HG03571 (cell line): ENCODE results near the gene IPO9.
A peak's percentile ranks its signal among the peaks of the same experiment; 100 is the strongest.
"Not testable (repeated sequence)": the region's sequence is repeated elsewhere in the genome, so short reads cannot be mapped to it uniquely, and the experiment has no call there.

Experiments
- ATAC-seq: cut with Tn5 transposase; IDR thresholded peaks from one replicate; pipeline ENCODE4 v1.9.1; 2021; ENCODE audit not compliant: unreplicated experiment

IPO9 gene

DNA sequence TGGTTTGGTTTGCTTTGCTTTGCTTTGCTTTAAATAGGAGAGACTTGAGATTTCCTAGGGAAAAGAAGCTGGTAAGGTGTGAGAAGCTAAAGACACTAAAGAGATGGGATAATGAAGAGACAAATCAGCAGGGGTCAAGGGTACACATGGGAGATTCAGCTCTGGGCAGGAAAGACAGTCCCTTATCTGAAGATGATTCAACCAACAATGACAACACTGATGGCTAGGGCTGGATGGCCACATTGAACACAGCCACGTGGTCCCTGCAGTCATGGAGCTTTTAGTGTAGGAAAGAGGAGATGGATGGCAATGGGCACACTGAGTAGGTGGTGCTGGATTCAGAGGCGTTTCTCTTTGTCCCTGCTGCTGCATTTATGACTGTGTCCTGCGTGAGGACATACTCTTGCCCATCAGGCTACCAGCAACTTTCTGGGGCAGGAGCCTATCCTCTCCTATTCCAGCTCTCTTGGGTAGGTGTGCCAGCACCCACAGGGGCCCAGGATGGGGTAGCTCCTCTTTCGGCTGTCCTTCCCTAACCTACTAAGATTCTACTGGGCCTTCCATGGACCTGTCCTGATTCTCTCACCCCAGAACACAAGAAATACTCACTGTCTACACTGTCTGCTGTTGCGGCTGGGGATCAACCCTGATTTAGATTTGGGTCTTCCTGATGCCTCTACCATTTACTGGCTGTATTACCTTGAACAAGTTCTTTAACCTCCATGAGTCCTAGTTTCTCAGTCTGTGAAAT lies 58.3 kb downstream of the IPO9 start:
- no peak for ATAC-seq

DNA sequence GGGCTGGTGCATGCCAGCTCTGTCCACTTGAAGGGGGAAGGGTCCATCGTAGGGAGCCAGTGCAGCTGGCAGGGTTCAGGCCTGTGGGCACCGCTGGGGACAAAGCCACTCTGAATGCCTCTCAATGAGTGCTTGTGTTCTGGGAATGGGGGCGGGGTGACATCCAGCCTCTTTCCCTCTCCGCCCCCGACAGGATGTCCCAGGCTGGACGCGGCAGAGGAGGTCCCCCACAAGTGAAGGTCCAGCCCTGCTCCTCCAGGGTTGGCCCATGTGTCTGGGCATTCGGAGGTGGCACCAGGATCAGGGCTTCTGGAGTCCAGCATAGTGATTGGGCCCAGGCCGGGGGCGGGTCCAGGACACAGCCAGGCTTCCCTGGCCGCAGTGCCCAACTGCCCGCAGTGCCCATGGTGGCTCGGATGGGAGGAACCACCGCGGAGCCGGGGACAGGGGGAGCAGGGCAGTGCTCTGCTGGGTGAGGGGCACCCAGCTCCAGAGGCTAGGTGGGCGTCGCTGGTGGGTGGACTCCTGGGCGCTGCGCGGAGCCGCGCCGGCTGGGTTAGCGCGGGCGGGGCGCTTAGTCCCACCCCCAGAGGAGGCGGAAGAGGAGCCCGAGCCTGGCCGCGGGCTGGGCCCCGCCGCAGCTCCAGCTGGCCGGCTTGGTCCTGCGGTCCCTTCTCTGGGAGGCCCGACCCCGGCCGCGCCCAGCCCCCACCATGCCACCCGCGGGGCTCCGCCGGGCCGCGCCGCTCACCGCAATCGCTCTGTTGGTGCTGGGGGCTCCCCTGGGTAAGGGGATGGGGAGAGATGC lies 59.5 kb downstream of the IPO9 start, which contains the start of gene SHISA4:
TSS of gene SHISA4 (plus strand) at position 617 of the 808 bp plus-strand sequence. CDS start at position 714, 97 bp downstream.
- no peak for ATAC-seq

DNA sequence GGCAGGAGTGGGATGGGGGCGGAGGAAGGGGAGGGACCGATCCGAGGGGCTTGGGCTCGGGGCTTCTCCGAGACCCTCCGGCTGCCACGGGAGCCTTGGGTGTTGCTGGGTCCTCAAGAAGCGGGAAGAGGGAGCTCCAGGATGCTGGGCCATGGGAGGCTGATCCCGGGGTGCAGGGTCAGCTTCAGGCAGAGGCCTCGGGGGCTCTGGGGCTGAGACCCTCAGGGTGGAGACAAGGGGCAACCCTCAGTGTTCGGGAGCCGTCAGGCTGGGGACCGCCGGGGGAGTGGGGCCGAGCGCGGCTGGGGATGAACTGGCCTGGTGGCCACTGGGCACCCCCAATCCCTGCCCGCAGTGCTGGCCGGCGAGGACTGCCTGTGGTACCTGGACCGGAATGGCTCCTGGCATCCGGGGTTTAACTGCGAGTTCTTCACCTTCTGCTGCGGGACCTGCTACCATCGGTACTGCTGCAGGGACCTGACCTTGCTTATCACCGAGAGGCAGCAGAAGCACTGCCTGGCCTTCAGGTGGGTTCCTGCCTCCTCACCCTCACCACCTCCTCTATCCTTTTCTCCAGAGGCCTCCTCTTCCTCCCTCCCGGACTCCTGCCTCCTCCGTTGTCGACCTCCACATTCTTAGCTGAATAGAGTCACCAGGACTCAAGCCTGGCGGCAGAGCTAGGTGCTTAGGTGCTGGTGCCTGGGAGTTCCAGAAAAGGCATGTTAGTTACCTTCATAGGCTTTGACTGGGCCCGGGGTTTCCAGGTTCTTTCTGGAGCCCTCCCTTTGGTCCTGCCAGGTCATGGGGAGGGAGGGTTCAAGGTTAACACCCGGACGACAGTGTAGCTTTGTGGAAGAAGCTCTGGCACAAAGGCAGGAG lies 60.4 kb downstream of the IPO9 start:
- no peak for ATAC-seq

DNA sequence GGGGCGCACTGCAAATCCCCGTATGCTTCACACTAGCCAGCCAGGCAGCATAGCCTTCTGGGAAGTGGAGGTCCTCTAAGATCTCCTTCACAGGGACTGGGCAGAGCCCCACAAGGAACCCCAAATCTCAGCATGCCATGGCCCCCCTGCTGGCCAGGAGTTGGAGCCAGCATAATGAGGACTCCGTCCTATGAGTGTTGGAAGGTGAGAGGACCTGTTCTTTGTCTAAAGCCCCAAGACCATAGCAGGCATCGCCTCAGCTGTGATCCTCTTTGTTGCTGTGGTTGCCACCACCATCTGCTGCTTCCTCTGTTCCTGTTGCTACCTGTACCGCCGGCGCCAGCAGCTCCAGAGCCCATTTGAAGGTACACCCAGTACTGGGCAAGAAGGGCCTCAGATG lies 61.3 kb downstream of the IPO9 start:
- ATAC-seq = no peak

DNA sequence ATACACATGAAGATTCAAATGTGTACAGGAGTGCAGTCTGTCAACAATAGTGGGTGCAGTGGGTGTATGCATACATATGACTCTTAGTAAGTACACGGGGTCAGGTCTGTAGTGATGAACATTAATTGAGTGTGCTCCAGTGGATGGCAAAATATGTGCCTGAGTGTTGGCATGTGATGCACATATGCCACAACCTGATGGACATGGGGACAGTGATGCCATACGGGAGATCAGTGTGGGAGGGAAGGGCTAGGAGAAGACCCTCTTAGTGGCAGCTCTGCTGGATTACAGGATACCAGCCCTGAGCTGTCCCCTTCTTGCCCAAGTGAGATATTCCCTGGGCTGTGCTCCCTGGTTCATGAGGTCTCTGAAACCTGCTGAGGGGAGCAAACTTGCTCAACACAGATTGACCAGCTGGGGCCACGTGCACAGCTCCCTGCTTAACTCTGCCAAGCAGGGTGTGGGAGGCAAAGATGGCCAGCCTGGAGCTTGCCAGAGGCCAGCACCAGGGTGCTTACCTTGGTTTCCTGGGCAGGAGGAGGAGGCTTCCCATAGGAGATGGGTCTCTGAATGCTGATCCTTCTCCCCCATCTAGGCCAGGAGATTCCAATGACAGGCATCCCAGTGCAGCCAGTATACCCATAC lies 62.0 kb downstream of the IPO9 start:
- no peak for ATAC-seq

DNA sequence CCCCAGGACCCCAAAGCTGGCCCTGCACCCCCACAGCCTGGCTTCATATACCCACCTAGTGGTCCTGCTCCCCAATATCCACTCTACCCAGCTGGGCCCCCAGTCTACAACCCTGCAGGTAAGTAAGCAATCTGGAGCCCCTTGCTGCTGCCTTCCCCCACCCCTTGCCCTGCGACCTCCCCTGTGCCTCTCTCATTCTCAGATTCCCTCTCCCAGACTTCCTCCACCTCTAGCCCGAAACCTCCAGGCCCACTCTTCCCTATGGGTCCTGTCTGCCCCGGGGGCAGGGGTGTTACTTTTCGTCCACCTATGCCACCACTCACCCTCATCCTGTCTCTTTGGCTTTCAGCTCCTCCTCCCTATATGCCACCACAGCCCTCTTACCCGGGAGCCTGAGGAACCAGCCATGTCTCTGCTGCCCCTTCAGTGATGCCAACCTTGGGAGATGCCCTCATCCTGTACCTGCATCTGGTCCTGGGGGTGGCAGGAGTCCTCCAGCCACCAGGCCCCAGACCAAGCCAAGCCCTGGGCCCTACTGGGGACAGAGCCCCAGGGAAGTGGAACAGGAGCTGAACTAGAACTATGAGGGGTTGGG lies 62.6 kb downstream of the IPO9 start:
- ATAC-seq = no peak

DNA sequence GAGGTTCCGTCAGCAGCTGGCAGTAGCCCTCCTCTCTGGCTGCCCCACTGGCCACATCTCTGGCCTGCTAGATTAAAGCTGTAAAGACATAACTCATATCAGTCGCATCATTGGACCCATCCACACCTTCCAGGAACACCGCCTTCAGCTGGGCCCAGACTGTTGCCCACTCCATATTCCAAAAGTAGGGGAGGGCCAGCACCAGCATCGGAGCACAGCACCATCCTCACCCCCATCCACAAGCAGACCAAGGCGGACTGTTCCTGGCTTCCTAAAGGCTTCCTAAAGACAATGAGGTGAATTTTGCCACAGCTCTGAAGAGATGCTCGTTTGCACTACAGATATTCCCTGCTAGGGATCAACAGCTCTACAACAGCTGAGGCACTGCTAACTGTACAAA lies 63.3 kb downstream of the IPO9 start:
- ATAC-seq = no peak

DNA sequence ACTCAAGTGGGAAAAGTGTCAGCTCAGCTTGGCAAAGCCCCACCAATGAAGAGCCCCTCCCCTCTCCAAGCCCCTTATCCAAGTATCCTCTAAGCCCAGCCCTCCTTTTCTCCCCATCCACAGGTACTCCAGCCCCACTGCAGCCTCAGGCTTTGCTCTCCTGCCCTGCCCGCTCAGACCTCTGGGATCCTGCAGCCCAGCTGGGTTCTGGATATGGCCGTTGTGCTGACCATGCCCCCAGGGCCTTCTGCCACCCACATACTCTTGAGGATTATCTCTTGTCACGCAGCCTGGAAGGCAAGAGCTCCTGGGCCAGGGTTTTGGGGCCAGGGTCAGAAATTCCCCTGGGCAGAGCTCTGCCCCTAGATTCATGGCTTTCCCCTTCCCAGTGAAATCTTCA lies 64.5 kb downstream of the IPO9 start:
- ATAC-seq = no peak

DNA sequence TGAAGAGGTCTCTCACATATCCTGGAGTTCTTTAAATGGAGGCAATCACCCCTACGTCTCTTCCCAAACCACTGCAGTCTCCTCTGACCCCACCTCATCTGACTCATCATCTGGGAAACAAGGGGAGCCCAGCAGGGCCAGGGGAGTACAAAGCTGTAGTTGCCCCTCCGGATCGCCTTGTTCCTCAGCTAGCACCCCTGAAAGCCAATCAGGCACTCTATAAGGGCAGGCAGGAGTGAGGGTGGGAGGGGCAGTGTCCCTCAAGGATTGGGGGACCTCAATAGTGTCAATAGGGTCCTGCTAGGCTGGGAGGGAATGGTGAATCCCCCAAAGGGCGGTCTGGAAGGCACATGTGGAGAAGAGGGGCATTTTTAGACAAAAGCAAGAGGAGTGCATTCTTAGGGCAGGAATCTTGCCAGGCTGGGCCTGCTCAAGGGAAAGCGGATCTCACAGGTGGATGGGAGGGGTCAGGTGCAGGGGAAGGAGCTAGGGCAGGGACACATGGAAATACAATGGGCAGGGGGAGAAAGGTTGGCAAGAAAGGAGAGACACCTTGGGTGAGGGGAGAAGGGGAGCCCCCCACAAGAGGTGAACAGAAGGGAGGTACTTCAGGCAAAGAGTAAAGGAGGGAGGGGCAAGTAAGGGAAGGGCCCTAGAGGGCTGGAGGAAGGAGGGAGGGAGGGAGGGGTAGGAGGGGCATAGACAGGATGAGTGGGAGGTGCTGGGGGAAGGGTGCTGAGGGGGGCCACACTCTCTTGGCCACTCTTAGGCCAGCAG lies 65.6 kb downstream of the IPO9 start:
- no peak for ATAC-seq

DNA sequence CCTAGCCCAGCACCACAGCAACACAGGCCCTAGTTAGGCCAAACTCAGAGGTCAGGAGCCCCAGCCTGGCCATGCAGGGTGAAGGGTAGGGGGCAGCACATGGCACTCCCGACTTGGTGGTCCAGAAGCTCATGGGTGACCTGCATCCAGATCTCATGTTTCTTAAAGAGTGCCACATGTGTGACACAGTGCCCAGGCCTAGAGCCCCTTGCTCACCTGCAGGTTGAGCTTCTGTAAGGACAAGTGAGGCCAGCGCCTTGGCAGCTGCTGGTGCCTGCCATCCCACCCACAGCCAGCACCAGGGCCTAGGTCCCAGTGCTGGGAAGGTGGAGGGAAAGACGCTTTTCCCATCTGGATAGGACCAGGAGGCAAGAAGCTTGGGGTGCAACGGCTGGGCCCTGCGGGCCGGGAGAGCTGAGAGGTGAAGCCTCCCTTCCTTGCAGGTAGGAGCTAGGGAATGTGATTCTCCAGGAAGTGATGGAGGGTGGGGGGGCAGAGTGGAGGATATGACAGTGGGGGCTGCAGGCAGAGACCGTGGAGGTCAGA lies 66.2 kb downstream of the IPO9 start:
- no peak for ATAC-seq

DNA sequence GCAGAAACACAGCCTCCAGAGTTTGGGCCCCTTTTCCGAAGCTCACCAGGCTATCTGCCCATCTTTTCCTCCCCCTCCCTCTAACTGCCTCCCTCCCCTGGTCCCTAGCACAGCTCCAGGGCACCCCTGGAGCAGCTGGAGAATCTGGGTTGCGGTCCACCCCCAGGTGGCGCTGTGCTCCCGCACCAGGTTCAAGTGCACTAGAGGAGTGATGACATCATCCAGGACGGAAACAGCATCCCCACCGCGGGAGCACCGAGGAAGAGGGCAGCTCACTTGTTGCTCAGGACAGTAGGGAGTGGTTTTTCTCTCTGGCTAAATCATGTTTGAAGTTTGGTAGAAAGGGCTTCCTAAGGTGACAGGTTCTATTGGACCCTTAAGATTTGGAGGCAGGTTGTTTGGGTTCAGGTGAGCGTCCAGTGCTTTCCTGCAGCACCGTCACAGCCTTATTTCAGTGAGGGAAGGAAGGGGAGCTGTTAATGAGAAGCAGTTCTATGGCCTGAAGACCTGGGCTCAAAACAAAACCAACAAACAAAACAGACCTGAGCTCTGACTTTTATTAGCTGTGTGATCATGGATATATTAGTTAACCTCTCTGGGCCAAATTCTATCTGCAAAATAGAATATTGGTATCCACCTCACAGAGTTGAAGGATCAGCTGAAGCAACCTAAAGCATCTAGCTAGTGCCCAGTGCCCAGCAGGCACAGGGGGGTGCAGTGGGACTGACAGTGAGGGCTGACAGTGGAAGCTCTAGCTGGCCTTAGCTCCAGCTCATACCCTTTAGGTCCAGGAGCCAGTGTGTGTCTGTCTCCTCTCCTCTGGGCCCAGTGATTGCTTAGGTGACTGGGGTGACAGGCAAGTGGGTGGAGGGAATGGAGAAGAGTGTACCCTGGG lies 67.2 kb downstream of the IPO9 start:
- peak; percentile 74 for ATAC-seq

DNA sequence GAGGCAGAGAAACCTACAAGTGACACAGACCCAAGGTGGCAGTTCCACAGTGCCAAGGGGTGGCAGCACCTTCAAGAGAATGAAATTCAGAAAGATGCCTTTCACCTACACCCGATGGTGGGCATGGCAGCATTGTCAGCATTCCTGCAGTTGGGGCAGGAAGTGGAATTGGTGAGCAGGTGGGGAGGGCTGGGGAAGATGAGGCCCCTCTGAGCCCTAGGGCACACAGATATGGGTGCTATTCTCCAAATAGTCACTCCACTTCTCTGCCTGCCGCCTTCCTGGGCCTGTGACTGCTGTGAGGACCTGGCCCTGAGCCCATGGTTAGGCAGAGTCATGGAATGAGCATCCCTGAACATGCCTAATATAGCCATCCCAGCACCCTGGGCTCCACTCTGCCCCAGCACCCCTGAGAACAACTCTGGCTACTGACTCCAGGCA lies 68.0 kb downstream of the IPO9 start:
- no peak for ATAC-seq

DNA sequence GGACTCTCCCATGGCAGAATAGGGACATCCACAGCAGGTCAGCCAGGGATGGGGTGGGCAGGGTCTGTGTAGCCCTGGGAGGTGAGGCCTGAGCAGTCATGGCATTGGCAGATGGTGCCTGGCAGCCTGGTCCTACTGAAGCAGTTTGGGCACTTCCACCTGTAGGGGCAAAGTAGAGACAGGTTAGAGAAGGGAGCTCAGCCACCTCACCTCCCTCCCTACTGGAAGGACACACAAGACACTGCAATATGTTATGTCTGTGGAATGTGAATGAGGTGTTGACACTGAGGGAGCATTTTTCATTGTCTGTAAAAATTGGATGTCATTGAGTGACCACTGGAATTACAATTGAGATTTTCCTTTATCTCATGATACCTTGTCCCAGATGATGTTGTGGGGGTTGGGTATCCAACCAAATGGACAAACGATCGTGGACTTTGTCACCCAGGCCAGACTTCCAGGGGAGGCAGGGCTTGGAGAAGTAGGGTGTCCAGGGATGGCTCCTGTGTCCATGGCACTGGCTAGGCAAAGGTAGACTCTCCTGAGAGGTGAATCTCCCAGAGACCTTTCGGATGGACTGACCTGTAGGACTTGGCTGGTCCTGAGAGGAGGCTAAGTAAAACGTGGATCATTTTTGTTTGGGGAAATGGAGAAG lies 69.4 kb downstream of the IPO9 start:
- no peak for ATAC-seq

DNA sequence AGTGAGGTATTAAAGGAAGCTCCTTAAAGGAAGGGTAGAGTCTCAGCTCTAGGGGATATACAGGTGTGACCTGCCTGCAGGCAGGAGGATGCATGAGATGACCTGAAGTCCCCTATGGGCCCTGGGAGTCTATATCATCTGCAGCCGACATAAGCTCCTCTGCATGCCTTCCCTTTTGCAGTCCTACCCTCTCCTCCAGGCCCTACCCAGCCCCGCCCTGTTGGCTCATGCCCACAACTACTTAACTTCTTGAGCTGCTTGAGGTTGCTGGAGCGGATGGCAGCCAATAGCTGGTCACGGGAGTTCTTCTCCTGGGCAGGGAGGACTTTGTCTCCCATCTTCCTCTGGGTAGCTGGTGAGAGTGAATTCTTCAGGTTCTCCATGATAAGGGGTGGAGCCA lies 70.0 kb downstream of the IPO9 start:
- ATAC-seq = no peak

DNA sequence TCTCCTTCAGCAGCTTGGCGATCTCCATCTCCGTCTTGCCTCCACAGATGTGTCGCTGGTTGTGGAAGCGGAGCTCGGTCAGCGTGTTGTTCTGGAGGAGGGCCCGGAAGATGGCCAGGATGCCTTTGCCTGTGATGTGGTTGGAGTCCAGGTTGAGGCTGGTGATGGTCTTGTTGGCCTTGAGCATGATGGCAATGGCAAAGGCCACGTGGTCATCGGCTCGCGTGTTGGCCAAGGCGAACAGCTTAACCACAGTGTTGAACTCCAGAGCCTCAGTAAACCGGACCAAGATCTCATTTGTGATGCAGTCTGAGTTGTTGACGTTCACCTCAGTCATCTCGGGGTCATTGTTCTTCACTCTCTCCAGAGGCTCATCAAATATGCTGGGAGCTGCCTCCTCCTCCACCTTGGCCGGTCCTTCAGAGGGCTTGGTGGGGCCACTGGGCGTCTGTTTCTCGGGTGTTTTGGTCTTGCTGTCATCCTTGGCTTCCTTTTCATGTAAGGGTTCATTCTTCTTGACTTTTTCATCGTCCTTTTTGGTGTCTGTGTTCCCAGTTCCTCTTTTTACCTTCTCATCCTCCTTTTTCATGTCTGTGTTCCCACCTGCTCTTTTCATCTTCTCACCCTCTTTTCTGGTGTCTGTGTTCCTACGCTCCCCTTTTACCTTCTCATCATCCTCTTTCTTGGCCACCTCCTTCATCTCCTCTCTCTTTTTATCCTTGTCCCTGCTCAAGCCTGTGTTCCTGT lies 70.9 kb downstream of the IPO9 start:
- no peak for ATAC-seq

DNA sequence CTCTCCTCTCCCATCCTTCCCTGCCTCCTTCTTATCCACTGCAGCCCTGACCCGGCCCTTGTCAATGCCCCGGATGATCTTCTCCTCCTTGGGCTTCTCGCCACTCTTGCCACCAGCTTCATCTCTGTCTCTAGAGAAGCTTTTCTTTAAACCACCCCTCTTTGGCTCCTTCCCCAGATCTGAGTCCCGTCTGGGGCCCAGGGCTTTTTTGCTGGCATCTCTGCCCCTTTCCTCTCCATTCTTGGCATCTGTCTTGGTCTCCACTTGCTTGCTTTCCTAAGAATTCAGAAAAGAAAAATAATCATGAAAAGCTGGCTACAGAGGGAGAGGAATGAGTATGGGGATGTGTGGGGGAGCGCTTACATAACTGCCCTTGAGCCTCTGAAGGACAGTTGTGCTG lies 71.5 kb downstream of the IPO9 start:
- no peak for ATAC-seq

DNA sequence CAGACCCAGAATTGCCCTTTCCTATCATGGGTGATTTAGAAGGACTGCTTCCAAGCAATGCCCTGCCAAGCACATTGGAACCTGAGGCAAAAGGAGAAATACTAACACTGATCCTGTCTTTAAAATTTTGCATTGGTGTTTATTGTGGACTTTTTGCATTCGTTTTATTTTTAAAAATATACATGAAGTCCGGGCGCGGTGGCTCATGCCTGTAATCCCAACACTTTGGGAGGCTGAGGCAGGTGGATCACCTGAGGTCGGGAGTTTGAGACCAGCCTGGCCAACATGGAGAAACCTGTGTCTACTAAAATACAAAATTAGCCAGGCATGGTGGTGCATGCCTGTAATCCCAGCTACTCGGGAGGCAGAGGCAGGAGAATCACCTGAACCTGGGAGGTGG lies 72.1 kb downstream of the IPO9 start:
- not testable (repeated sequence) for ATAC-seq
